Aorta (tissue), 5 donors: Measurements from ENCODE around the gene PPP2R3A. TPM values are rescaled to one million over a fixed set of nuclear protein-coding genes. Genes with fewer than 3 reads are reported as not detected.
"Not testable (repeated sequence)": the region's sequence is repeated elsewhere in the genome, so short reads cannot be mapped to it uniquely, and the experiment has no call there.

Source experiments
- ATAC-seq: fragments of 200-7000 bp; cut with Tn5 transposase; one replicate; pipeline ENCODE4 v1.9.1; 2022; ENCODE audit warnings: moderate library complexity; ENCODE audit not compliant: low FRiP score
- DNase-seq, 2 donors: peaks; one replicate each; pipeline ENCODE4 v3.0.0-alpha.2; 2020
- H3K27ac ChIP-seq, 2 donors: one replicate each; pipeline ENCODE4 v1.5.1; 2013; ENCODE audit warnings: low read length in 2 of 2, mild to moderate bottlenecking in 2 of 2, moderate library complexity in 2 of 2, control low read depth in 1 of 2, inconsistent platforms in 1 of 2, low read depth in 1 of 2
- H3K27me3 ChIP-seq, 2 donors: one replicate each; pipeline ENCODE4 v1.6.1; 2013; ENCODE audit warnings: control low read depth in 1 of 2, low read length in 1 of 2, mild to moderate bottlenecking in 1 of 2, moderate library complexity in 1 of 2; ENCODE audit not compliant: insufficient read depth in 2 of 2, control insufficient read depth in 1 of 2
- H3K36me3 ChIP-seq, 2 donors: one replicate each; pipeline ENCODE4 v1.6.1; 2013; ENCODE audit warnings: control low read depth in 1 of 2, low read length in 1 of 2, mild to moderate bottlenecking in 1 of 2; ENCODE audit not compliant: insufficient read depth in 2 of 2, control insufficient read depth in 1 of 2
- H3K4me1 ChIP-seq, 2 donors: one replicate each; pipeline ENCODE4 v1.6.1; 2013; ENCODE audit warnings: low read length in 2 of 2, control low read depth in 1 of 2, mild to moderate bottlenecking in 1 of 2, moderate library complexity in 1 of 2; ENCODE audit not compliant: insufficient read depth in 2 of 2, control insufficient read depth in 1 of 2
- H3K4me3 ChIP-seq, 2 donors: one replicate each; pipeline ENCODE4 v1.5.1; 2013; ENCODE audit warnings: low read length in 2 of 2, control low read depth in 1 of 2, mild to moderate bottlenecking in 1 of 2
- H3K9me3 ChIP-seq: one replicate; pipeline ENCODE4 v1.6.1; 2013; ENCODE audit warnings: mild to moderate bottlenecking, low read length; ENCODE audit not compliant: control insufficient read depth
- WGBS, 2 donors: extraction: QIAGEN DNeasy Blood & Tissue Kit; methylation state at CpG; one replicate each; pipeline ENCODE4 v1.1.7; 2013; 5-methylcytosine and 5-hydroxymethylcytosine counted together
- intact Hi-C, 2 donors: fragments of 100-400 bp; cut with DNase I; formaldehyde crosslinking; loops; one replicate each; pipeline versions ENCODE4 v1.14.2 to v1.15.0; 2022
- polyA plus RNA-seq, 2 donors: library from polyadenylated mRNA; stranded (reverse); fragments of 200-250 nt; gene quantifications; one replicate each; pipeline ENCODE4 v1.2.3, GENCODE V29; 2013
- total RNA-seq, 2 donors: library from RNA; stranded (reverse); fragmentation: NEBNext Ultra II Directional; extraction: Animal tissue kit (Norgen Biotek cat#: 25700); gene quantifications; one replicate each; pipeline ENCODE4 v1.2.1, GENCODE V29; 2021
- donor health status: healthy with polysubstance abuse.
- donor health status: Bipolar disorder and iron deficiency.
- donor health status: DM: no; HTN: no; CAD: no.
- donor health status: DM: no; HTN: no; CAD: no.
- donor health status: DM: yes; HTN: yes; CAD: no.

The PPP2R3A gene
- total and polyA plus RNA-seq, 4 donors: 2.6 to 19.6 (median 9.5) TPM

DNA sequence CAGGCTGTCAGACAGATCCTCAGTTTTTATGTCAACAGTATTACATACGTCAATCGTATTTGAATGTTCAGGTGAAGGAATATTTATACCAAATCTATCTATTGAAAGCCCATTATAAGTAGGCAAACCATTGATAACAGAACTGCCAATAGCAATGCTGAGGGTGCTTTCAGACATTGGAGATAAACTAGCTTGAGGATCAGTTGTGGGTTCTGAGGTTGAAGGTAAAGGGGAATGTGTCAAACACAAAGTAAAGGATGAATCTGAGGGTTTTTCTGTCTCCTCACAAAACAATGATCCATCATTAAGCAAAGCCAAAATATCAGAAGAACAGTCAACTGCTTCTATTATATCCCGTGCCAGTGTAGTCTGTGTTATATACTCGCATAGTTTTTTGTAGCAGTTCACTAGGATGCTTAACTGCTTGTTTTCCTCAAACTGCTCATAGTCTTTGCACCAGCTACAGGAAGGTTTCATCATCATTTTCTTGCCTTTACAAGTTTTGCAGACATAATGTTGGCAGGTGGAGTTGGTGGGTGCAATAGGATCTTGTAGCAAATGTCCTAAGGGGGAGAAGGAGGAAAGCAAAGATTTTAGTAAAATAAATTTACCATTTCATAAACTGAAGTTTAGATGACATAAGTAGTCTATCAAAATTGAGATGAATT is 186.8 kb downstream of the PPP2R3A start:
- no peak overlapping the region for H3K27ac ChIP-seq
- intact Hi-C loops: loop anchor here in 1 of 2 donors (5.0 kb wide), 1 partner anchor 40 kb away; no protein-coding TSS in a partner anchor
- H3K36me3 ChIP-seq: peaks cover 3 to 8% of the 10 kb centered on the region in 2 donors
- no peak for DNase-seq
- H3K4me3 ChIP-seq: no peak overlapping the region
- WGBS, 2 donors: 60 to 64% methylated on average over 4 of the region's 4 CpGs
- H3K9me3 ChIP-seq: no peaks in the 10 kb centered on the region
- ATAC-seq: no peak
- peaks cover 1 to 2% of the 10 kb centered on the region in 2 donors for H3K4me1 ChIP-seq
- no peaks in the 10 kb centered on the region for H3K27me3 ChIP-seq

DNA sequence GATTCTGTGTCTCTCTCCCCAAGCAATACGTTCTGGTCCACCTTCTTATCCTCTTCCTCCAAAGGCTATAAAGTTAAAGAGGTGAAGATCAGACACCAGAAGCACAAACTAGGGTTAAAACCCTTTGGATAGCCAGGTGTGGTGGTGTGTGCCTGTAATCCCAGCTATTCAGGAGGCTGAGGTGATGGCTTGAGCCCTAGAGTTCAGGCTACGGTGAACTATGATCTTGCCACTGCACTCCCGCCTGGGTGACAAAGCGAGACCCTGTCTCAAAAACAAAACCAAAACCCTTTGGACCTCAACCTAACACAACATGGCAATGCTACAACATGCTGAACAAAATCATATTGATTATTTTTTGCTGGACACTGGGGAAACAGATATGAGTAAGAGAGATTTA is 187.4 kb downstream of the PPP2R3A start:
- WGBS, 2 donors: 90 to 93% methylated on average over 4 of the region's 4 CpGs
- intact Hi-C loops: loop anchor here in 1 of 2 donors (5.0 kb wide), 1 partner anchor 39 kb away; no protein-coding TSS in a partner anchor
- Histone ChIP-seq H3K36me3 (peaks cover 3 to 8% of the 10 kb centered on the region in 2 donors), H3K9me3 (no peaks in the 10 kb centered on the region), H3K4me3 (no peak overlapping the region), H3K4me1 (peaks cover 1 to 2% of the 10 kb centered on the region in 2 donors), H3K27ac (no peak overlapping the region), H3K27me3 (no peaks in the 10 kb centered on the region)
- no peak for DNase-seq
- ATAC-seq: no peak

DNA sequence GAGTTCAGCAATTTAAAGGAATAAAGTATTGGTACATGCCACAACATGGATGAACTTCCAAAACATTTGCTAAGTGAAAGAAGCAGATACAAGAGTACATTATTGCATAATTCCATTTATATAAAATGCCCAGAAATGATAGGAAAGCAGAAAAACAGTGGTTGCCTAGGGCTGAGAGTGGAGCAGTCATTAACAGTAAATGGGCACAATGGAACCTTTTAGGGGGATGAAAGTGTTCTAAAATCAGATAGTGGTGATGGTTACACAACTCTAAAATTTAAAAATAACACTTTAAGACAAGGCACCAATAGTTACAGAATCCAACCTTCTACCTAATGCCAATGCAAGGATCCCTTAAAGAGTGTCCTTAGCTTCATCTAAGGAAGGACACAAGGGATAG is 196.0 kb downstream of the PPP2R3A start:
- no peak for DNase-seq
- Histone ChIP-seq H3K27ac (no peak overlapping the region), H3K27me3 (no peaks in the 10 kb centered on the region), H3K9me3 (no peaks in the 10 kb centered on the region), H3K4me3 (no peak overlapping the region), H3K36me3 (no peaks in the 10 kb centered on the region), H3K4me1 (no peaks in the 10 kb centered on the region)
- no peak for ATAC-seq
- intact Hi-C loops: no loop called here

DNA sequence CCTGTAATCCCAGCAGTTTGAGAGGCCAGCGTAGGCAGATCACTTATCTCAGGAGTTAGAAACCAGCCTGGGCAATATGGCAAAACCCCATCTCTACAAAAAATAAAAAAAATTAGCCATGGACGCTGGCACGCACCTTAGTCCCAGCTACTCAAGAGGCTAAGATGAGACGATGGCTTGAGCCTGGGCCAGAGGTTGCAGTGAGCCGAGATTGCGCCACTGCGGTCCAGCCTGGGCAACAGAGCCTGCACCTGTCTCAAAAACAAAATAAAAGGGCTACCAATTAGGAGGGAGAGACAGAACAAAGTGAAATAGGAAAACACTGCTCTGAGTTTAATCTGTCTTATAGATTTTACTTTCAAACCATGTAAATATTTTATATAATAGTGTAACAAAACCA is 196.8 kb downstream of the PPP2R3A start:
- H3K9me3 ChIP-seq: no peaks in the 10 kb centered on the region
- 78 to 79% methylated on average over 7 of the region's 7 CpGs for WGBS, 2 donors
- no peak for ATAC-seq
- DNase-seq: no peak
- no peaks in the 10 kb centered on the region for H3K27me3 ChIP-seq
- no peaks in the 10 kb centered on the region for H3K36me3 ChIP-seq
- no peak overlapping the region for H3K4me3 ChIP-seq
- intact Hi-C loops: no loop called here
- no peak overlapping the region for H3K27ac ChIP-seq
- H3K4me1 ChIP-seq: no peaks in the 10 kb centered on the region

DNA sequence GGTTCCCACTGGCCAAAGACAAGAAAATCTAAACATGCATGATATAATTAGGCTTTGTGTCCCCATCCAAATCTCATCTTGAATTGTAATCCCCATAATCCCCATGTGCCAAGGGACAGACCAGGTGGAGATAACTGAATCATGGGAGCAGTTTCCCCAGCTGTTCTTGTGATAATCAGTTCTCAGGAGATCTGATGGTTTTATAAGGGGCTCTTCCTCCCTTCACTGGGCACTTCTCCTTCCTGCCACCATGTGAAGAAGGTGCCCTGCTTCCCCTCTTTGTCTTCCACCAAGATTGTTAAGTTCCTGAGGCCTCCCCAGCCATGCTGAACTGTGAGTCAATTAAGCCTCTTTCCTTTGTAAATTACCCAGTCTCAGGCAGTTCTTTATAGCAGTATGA is 198.1 kb downstream of the PPP2R3A start:
- ATAC-seq, H3K4me1 ChIP-seq: not testable (repeated sequence)

DNA sequence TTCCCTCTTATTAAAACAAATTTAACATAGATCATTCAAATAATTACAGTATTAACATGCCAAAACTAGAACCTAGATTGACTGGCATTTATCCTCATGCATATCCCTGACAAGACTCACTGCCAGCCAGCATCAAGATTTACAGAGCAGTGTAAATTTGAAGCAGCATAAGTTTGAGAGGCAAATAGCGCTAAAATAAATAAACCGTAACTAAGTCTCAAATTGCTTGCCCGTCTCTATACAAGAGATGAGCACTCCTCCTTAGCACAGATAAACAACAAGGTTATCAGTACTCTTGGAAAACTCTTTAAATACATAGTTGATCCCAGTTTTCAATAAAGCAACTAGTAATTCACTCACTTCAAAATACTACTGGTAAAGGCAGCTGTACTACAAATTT is 201.0 kb downstream of the PPP2R3A start:
- H3K27me3 ChIP-seq: no peaks in the 10 kb centered on the region
- intact Hi-C loops: no loop called here
- WGBS, 2 donors: 44 to 63% methylated on average over 3 of the region's 3 CpGs
- DNase-seq: no peak
- no peak overlapping the region for H3K4me3 ChIP-seq
- ATAC-seq: no peak
- H3K9me3 ChIP-seq: no peaks in the 10 kb centered on the region
- peaks cover 0 to 1% of the 10 kb centered on the region in 2 donors for H3K4me1 ChIP-seq
- H3K36me3 ChIP-seq: no peaks in the 10 kb centered on the region
- H3K27ac ChIP-seq: no peak overlapping the region

More for the DNA sequence above, 198.1 kb downstream of the PPP2R3A start:
- intact Hi-C loops, H3K27me3 ChIP-seq, DNase-seq, H3K36me3 ChIP-seq, H3K27ac ChIP-seq, H3K9me3 ChIP-seq, H3K4me3 ChIP-seq: not testable (repeated sequence)

DNA sequence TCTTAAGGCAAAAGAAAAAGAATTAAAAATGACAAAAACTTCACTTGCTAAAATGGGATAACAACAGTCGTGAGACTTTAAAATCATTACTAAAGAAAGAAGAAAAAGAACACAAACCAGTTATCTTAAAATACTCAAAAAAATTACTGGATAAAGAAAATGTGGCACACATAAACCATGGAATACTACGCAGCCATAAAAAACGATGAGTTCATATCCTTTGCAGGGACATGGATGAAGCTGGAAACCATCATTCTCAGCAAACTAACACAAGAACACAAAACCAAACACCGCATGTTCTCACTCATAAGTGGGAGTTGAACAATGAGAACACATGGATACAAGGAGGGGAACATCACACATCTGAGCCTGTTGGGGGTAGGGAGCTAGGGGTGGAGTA is 202.7 kb downstream of the PPP2R3A start:
- H3K4me3 ChIP-seq, H3K4me1 ChIP-seq, H3K27ac ChIP-seq, H3K9me3 ChIP-seq, H3K27me3 ChIP-seq, DNase-seq, ATAC-seq, intact Hi-C loops, H3K36me3 ChIP-seq: not testable (repeated sequence)
- WGBS, 2 donors: 90 to 92% methylated on average over 4 of the region's 4 CpGs

DNA sequence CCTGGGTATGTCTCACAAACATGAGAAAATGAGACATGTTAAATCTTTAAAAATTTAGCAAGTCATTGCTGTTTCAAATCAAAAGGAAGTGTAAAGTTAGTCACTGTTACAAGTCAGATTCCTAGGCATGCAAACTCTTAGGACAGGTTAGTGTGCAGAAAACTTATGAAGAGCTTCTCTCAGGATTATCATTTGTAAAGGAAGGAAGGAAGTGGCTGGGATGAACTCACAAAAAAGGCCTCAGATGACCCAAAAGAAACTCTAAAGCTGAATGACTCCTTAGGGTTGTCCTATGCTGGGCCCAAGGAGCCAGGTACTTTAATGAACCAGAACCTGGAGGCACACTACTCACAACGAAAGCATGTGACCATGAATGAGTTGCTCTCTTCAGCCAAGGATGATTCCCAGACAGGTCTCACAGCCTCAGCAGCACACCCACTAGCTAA is 205.6 kb downstream of the PPP2R3A start:
- no peaks in the 10 kb centered on the region for H3K9me3 ChIP-seq
- H3K36me3 ChIP-seq: no peaks in the 10 kb centered on the region
- WGBS, 2 donors: 60% methylated on average over 1 of the region's 1 CpG
- intact Hi-C loops: no loop called here
- H3K27me3 ChIP-seq: no peaks in the 10 kb centered on the region
- H3K4me1 ChIP-seq: peaks cover 1 to 3% of the 10 kb centered on the region in 2 donors
- ATAC-seq (no peak), DNase-seq (no peak)
- no peak overlapping the region for H3K27ac ChIP-seq
- H3K4me3 ChIP-seq: no peak overlapping the region

DNA sequence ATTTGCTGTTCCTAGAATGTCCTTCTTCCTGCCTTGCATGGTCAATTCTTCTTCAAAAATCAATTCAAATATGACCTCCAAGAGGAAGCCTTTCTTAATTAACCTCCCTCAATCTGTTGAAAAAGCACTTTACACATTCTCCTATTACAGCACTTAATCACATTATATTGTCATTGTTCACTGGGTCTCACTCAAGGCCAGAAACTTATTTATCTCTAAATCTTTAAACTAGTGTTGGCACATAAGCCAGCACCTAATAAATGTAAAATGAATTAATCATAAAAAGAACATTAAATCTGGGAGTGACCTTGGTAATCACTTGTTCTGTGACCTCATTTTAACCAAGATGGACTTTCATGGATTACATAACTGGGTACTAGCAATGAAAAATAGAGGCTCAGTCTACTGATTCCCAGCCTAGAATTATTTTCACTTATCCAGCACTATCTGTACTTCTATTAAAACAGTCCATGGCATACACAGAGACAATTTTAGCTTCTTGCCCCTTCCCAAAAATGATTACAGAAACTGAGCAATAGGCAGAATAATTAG is 208.5 kb downstream of the PPP2R3A start:
- no peaks in the 10 kb centered on the region for H3K36me3 ChIP-seq
- intact Hi-C loops: no loop called here
- H3K4me3 ChIP-seq: no peak overlapping the region
- H3K4me1 ChIP-seq: peaks cover 1 to 8% of the 10 kb centered on the region in 2 donors
- ATAC-seq: no peak
- no peaks in the 10 kb centered on the region for H3K9me3 ChIP-seq
- H3K27ac ChIP-seq: no peak overlapping the region
- DNase-seq: no peak
- no peaks in the 10 kb centered on the region for H3K27me3 ChIP-seq
